MCF 10A (cell line): ENCODE data around the gene MCC. TPM values are rescaled to one million over a fixed set of nuclear protein-coding genes. Genes with fewer than 3 reads are reported as not detected.
A peak's percentile ranks its signal among the peaks of the same experiment; 100 is the strongest.

ENCODE experiments used
- BruUV-seq: library from RNA; stranded (reverse); fragments of 400-500 nt; replicated peaks from 2 replicates; lab custom pipeline; 2021; lab: Mats Ljungman, UMichigan
- CTCF ChIA-PET: fragments of 300-600 bp; sonication (Branson Sonifier 250); formaldehyde crosslinking; extraction: SDS; loops from one replicate; lab custom pipeline; 2021; ENCODE audit warnings: antibody characterized with exemption, inconsistent platforms; lab: Yijun Ruan, JAX
- POLR2A ChIA-PET: fragments of 300-600, 350-650 bp; sonication (Branson Sonifier 250); formaldehyde crosslinking; extraction: SDS; loops from one replicate; lab custom pipeline; 2020; ENCODE audit warnings: antibody characterized with exemption, inconsistent platforms; lab: Yijun Ruan, JAX
- DNase-seq: peaks from one replicate; pipeline ENCODE4 v3.0.0-alpha.2; 2018; ENCODE audit not compliant: unreplicated experiment
- H3K27ac Mint-ChIP-seq: one replicate; pipeline ENCODE4 v1.8.0; 2022; ENCODE audit warnings: mild to moderate bottlenecking, low read depth, mixed read lengths; ENCODE audit not compliant: unreplicated experiment
- H3K27me3 Mint-ChIP-seq: one replicate; pipeline ENCODE4 v1.8.0; 2022; ENCODE audit warnings: mixed read lengths; ENCODE audit not compliant: insufficient read depth, unreplicated experiment
- H3K36me3 Mint-ChIP-seq: one replicate; pipeline ENCODE4 v1.8.0; 2022; ENCODE audit warnings: mild to moderate bottlenecking, moderate library complexity, mixed read lengths; ENCODE audit not compliant: insufficient read depth, unreplicated experiment
- H3K4me1 Mint-ChIP-seq: one replicate; pipeline ENCODE4 v1.8.0; 2022; ENCODE audit warnings: mixed read lengths; ENCODE audit not compliant: insufficient read depth, unreplicated experiment
- H3K4me3 Mint-ChIP-seq: one replicate; pipeline ENCODE4 v1.8.0; 2022; ENCODE audit warnings: mild to moderate bottlenecking, moderate library complexity, mixed read lengths; ENCODE audit not compliant: unreplicated experiment
- H3K9me3 Mint-ChIP-seq: one replicate; pipeline ENCODE4 v1.8.0; 2022; ENCODE audit warnings: mixed read lengths; ENCODE audit not compliant: unreplicated experiment
- CTCF ChIP-seq: fragments of 200-600 bp; IDR thresholded peaks from one replicate; pipeline ENCODE4 v1.8.0; 2022; ENCODE audit warnings: antibody characterized with exemption, mild to moderate bottlenecking; ENCODE audit not compliant: unreplicated experiment
- intact Hi-C: fragments of 100-400 bp; cut with micrococcal nuclease; formaldehyde crosslinking; loops from 2 replicates; pipeline ENCODE4 v1.14.1; 2022
- total RNA-seq: library from RNA; stranded (reverse); gene quantifications from 2 replicates; pipeline ENCODE4 v1.2.3, GENCODE V29; 2022

Gene MCC
- total RNA-seq, 1 experiment from 2014 or later = 25.3 TPM

- Mint-ChIP-seq H3K9me3 (no peaks in the 10 kb centered on the region), H3K36me3 (peaks cover 10% of the 10 kb centered on the region), H3K27me3 (no peaks in the 10 kb centered on the region), H3K4me1 (peaks cover 13% of the 10 kb centered on the region), H3K27ac (no peak overlapping the region), H3K4me3 (no peak overlapping the region)
- intact Hi-C loops = no loop called here
- POLR2A ChIA-PET = interaction anchor here (1.5 to 4.1 kb wide), 2 partner anchors 23 to 30 kb away, joined by 5 to 24 read pairs; no protein-coding TSS in a partner anchor
- BruUV-seq = no TSS peak
- no peak for DNase-seq
- no peak for TF ChIP-seq CTCF
- CTCF ChIA-PET = interaction anchor here (0.7 to 1.6 kb wide), 5 partner anchors 22 to 374 kb away, joined by 3 read pairs; no protein-coding TSS in a partner anchor
Measured at GRCh38 chr5:113296676-113297075, 191.6 kb downstream of the MCC start.

- Mint-ChIP-seq H3K9me3 (no peaks in the 10 kb centered on the region), H3K4me3 (peak overlapping the region; percentile 82), H3K27me3 (no peaks in the 10 kb centered on the region), H3K27ac (peak overlapping the region; percentile 54), H3K36me3 (peaks cover 10% of the 10 kb centered on the region), H3K4me1 (peaks cover 13% of the 10 kb centered on the region)
- CTCF ChIA-PET = interaction anchor here (0.7 to 2.3 kb wide), 20 partner anchors 13 to 305 kb away, joined by 3 to 7 read pairs (median 4); no protein-coding TSS in a partner anchor
- no TSS peak for BruUV-seq
- TF ChIP-seq CTCF = no peak
- POLR2A ChIA-PET = interaction anchor here (0.6 to 4.1 kb wide), 27 partner anchors 12 to 276 kb away, joined by 3 to 25 read pairs (median 5); partner anchors contain the start of gene MCC
- intact Hi-C loops = loop anchor here (2.0 kb wide), 3 partner anchors 36 to 172 kb away; no protein-coding TSS in a partner anchor
- peak; percentile 12 for DNase-seq
Measured at GRCh38 chr5:113295111-113295539, 193.1 kb downstream of the MCC start.

GRCh38 chr5:113294311-113295110 lies 193.7 kb downstream of the MCC start:
- Mint-ChIP-seq H3K27ac (peak overlapping the region; percentile 54), H3K27me3 (no peaks in the 10 kb centered on the region), H3K4me3 (peak overlapping the region; percentile 82), H3K36me3 (peaks cover 10% of the 10 kb centered on the region), H3K9me3 (no peaks in the 10 kb centered on the region), H3K4me1 (peaks cover 13% of the 10 kb centered on the region)
- CTCF ChIA-PET = interaction anchor here (0.7 to 2.3 kb wide), 30 partner anchors 13 to 716 kb away, joined by 3 to 7 read pairs (median 4); no protein-coding TSS in a partner anchor
- peak; percentile 83 for DNase-seq
- POLR2A ChIA-PET = interaction anchor here (0.6 to 4.1 kb wide), 36 partner anchors 8 to 276 kb away, joined by 3 to 25 read pairs (median 4); partner anchors contain the start of genes MCC and YTHDC2
- intact Hi-C loops = loop anchor here (1.0 to 2.0 kb wide), 5 partner anchors 36 to 298 kb away; no protein-coding TSS in a partner anchor
- BruUV-seq = TSS peak; percentile 46
- no peak for TF ChIP-seq CTCF

- ChIA-PET POLR2A (interaction anchor here (0.6 to 4.1 kb wide), 28 partner anchors 9 to 275 kb away, joined by 3 to 25 read pairs (median 4); partner anchors contain the start of gene YTHDC2), CTCF (interaction anchor here (0.7 to 2.3 kb wide), 20 partner anchors 12 to 715 kb away, joined by 3 to 7 read pairs (median 4); no protein-coding TSS in a partner anchor)
- BruUV-seq = no TSS peak
- no peak for TF ChIP-seq CTCF
- Mint-ChIP-seq H3K4me1 (peaks cover 13% of the 10 kb centered on the region), H3K4me3 (peak overlapping the region; percentile 82), H3K9me3 (no peaks in the 10 kb centered on the region), H3K27ac (peak overlapping the region; percentile 54), H3K27me3 (no peaks in the 10 kb centered on the region), H3K36me3 (peaks cover 12% of the 10 kb centered on the region)
- intact Hi-C loops = loop anchor here (1.0 to 2.0 kb wide), 5 partner anchors 37 to 298 kb away; no protein-coding TSS in a partner anchor
- peak; percentile 42 for DNase-seq
Measured at GRCh38 chr5:113293975-113294310, 194.3 kb downstream of the MCC start.
